Measurements from ENCODE around the gene CFAP299.

DNA sequence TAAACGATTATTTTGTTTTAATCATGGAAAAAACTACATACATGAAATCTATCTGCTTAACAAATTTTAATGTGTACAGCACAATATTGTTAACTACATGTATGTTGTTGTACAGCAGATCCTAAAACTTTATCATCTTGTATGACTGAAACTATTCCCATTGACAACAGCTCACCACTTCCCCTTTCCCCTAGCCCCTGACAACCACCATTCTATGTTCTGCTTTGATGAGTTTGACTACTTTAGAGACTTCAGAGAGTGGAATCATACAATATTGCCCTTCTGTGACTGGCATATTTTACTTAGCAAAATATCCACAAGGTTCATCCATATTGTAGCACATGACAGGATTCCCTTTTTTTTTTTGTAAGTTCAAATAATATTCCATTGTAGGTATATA, 185.9 kb downstream of the CFAP299 start:
- TF ChIP-seq POLR2AphosphoS5 (IDR thresholded peaks at IDR 0.05) (no peak), POLR2A (IDR thresholded peaks at IDR 0.05; ENCODE audit: low read depth) (no peak)
- TF ChIP-seq, protein P1, sequence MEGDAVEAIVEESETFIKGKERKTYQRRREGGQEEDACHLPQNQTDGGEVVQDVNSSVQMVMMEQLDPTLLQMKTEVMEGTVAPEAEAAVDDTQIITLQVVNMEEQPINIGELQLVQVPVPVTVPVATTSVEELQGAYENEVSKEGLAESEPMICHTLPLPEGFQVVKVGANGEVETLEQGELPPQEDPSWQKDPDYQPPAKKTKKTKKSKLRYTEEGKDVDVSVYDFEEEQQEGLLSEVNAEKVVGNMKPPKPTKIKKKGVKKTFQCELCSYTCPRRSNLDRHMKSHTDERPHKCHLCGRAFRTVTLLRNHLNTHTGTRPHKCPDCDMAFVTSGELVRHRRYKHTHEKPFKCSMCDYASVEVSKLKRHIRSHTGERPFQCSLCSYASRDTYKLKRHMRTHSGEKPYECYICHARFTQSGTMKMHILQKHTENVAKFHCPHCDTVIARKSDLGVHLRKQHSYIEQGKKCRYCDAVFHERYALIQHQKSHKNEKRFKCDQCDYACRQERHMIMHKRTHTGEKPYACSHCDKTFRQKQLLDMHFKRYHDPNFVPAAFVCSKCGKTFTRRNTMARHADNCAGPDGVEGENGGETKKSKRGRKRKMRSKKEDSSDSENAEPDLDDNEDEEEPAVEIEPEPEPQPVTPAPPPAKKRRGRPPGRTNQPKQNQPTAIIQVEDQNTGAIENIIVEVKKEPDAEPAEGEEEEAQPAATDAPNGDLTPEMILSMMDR (IDR thresholded peaks at IDR 0.05), result no peak

Data from esophagus muscularis mucosa (tissue), 3 donors.